Natural killer cell (primary cell): ENCODE data around the gene CCDC82. TPM values are rescaled to one million over a fixed set of nuclear protein-coding genes. Genes with fewer than 3 reads are reported as not detected.

Source experiments
- ATAC-seq, 3 donors: fragments of 150-1000 bp in 2 of 3; fragments of 200-7000 bp in 1 of 3; cut with Tn5 transposase; 1 replicate in 1 of 3; 2 replicates in 2 of 3; pipeline ENCODE4 v1.10.0; 2021; ENCODE audit warnings: mild to moderate bottlenecking in 2 of 3, moderate library complexity in 2 of 3
- DNase-seq, 2 donors: peaks; one replicate each; pipeline versions ENCODE4 v3.0.0 to v3.0.0-alpha.2; 2013 to 2021; ENCODE audit warnings: mixed read lengths in 1 of 2
- H3K27ac ChIP-seq: one replicate; pipeline ENCODE4 v1.5.1; 2013; ENCODE audit warnings: mild to moderate bottlenecking, low read length
- H3K27me3 ChIP-seq: one replicate; pipeline ENCODE4 v1.6.1; 2013; ENCODE audit warnings: low read length; ENCODE audit not compliant: control insufficient read depth, insufficient read depth
- H3K36me3 ChIP-seq: one replicate; pipeline ENCODE4 v1.6.1; 2013; ENCODE audit warnings: low read length; ENCODE audit not compliant: control insufficient read depth, insufficient read depth
- H3K4me1 ChIP-seq: one replicate; pipeline ENCODE4 v1.6.1; 2013; ENCODE audit warnings: low read length; ENCODE audit not compliant: control insufficient read depth, insufficient read depth
- H3K4me3 ChIP-seq: one replicate; pipeline ENCODE4 v1.5.1; 2013; ENCODE audit warnings: low read length
- H3K9me3 ChIP-seq: one replicate; pipeline ENCODE4 v1.6.1; 2013; ENCODE audit warnings: low read length; ENCODE audit not compliant: control insufficient read depth, insufficient read depth
- H3K27ac Mint-ChIP-seq, 2 donors: one replicate each; pipeline ENCODE4 v1.8.0; 2022; ENCODE audit warnings: mild to moderate bottlenecking in 2 of 2, mixed read lengths in 2 of 2, moderate library complexity in 1 of 2
- H3K27me3 Mint-ChIP-seq, 2 donors: one replicate each; pipeline ENCODE4 v1.8.0; 2022; ENCODE audit warnings: low read depth in 2 of 2, mixed read lengths in 2 of 2
- H3K36me3 Mint-ChIP-seq: one replicate; pipeline ENCODE4 v1.8.0; 2022; ENCODE audit warnings: mixed read lengths
- H3K4me1 Mint-ChIP-seq, 2 donors: one replicate each; pipeline ENCODE4 v1.8.0; 2022; ENCODE audit warnings: mixed read lengths in 2 of 2
- H3K4me3 Mint-ChIP-seq: one replicate; pipeline ENCODE4 v1.8.0; 2022; ENCODE audit warnings: mild to moderate bottlenecking, moderate library complexity, mixed read lengths
- H3K9me3 Mint-ChIP-seq, 2 donors: one replicate each; pipeline ENCODE4 v1.8.0; 2022; ENCODE audit warnings: mixed read lengths in 2 of 2
- WGBS: methylation state at CpG from one replicate; pipeline ENCODE4 v1.1.7; 2013; ENCODE audit warnings: missing lambda C conversion rate; ENCODE audit not compliant: insufficient coverage; 5-methylcytosine and 5-hydroxymethylcytosine counted together
- intact Hi-C: fragments of 100-400 bp; cut with micrococcal nuclease; formaldehyde crosslinking; loops from one replicate; pipeline ENCODE4 v1.14.2; 2022
- total RNA-seq, 4 donors: library from RNA; stranded (reverse); fragments of 120-200 nt in 1 of 4; gene quantifications; one replicate each; pipeline versions ENCODE4 v1.2.3 to v1.2.4, GENCODE V29; 2013 to 2022
- TF ChIP-seq, protein P1 (sequence below): fragments of 200-600 bp; IDR thresholded peaks from one replicate; pipeline ENCODE4 v1.8.0; 2022; ENCODE audit warnings: antibody characterized with exemption

The CCDC82 gene
- total RNA-seq, 3 donors from 2014 or later (not counting 1 experiment from before 2014, with no cell fraction given): 36.2 to 42.1 (median 38.0) TPM

DNA sequence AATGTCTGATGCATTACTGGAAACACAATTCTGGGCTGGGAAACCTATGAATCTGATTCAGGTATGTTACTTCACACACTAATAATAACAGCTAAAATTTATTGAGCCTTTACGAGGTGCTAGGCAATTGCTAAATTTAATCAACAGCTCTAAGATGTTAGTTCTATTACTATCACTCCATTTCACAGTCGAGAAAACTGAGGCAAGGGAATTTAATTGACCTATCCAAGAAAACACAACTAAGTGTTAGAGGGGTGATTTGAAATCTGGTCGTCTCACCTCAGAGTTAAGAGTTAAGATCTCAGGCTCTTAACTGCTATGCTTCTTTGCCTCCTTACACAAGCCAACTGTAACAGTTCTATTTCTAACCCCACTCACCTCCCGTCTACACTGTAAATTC is 55.5 kb downstream of the CCDC82 start:
- DNase-seq (no peak), ATAC-seq (no peak)
- peaks cover 45 to 69% of the 10 kb centered on the region in 2 donors for H3K4me1 Mint-ChIP-seq
- no peak overlapping the region for H3K4me3 ChIP-seq
- H3K4me3 Mint-ChIP-seq: no peak overlapping the region
- H3K27ac Mint-ChIP-seq: no peak overlapping the region
- intact Hi-C loops: no loop called here
- 91% methylated on average over 2 of the region's 4 CpGs for WGBS
- H3K36me3 ChIP-seq: peaks cover 2% of the 10 kb centered on the region
- H3K4me1 ChIP-seq: peaks cover 22% of the 10 kb centered on the region
- no peaks in the 10 kb centered on the region for H3K9me3 ChIP-seq
- TF ChIP-seq, protein P1, sequence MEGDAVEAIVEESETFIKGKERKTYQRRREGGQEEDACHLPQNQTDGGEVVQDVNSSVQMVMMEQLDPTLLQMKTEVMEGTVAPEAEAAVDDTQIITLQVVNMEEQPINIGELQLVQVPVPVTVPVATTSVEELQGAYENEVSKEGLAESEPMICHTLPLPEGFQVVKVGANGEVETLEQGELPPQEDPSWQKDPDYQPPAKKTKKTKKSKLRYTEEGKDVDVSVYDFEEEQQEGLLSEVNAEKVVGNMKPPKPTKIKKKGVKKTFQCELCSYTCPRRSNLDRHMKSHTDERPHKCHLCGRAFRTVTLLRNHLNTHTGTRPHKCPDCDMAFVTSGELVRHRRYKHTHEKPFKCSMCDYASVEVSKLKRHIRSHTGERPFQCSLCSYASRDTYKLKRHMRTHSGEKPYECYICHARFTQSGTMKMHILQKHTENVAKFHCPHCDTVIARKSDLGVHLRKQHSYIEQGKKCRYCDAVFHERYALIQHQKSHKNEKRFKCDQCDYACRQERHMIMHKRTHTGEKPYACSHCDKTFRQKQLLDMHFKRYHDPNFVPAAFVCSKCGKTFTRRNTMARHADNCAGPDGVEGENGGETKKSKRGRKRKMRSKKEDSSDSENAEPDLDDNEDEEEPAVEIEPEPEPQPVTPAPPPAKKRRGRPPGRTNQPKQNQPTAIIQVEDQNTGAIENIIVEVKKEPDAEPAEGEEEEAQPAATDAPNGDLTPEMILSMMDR: no peak
- H3K27me3 Mint-ChIP-seq: no peaks in the 10 kb centered on the region
- H3K27me3 ChIP-seq: no peaks in the 10 kb centered on the region
- H3K36me3 Mint-ChIP-seq: no peaks in the 10 kb centered on the region
- H3K9me3 Mint-ChIP-seq: no peaks in the 10 kb centered on the region
- H3K27ac ChIP-seq: no peak overlapping the region

GRCh38 chr11:96333191-96333719 is 56.5 kb downstream of the CCDC82 start:
- intact Hi-C loops: no loop called here
- Mint-ChIP-seq H3K4me3 (no peak overlapping the region), H3K27me3 (no peaks in the 10 kb centered on the region), H3K36me3 (no peaks in the 10 kb centered on the region), H3K9me3 (no peaks in the 10 kb centered on the region), H3K27ac (no peak overlapping the region), H3K4me1 (peaks cover 38 to 64% of the 10 kb centered on the region in 2 donors)
- Histone ChIP-seq H3K9me3 (no peaks in the 10 kb centered on the region), H3K4me3 (no peak overlapping the region), H3K36me3 (peaks cover 2% of the 10 kb centered on the region), H3K27me3 (no peaks in the 10 kb centered on the region), H3K4me1 (peaks cover 14% of the 10 kb centered on the region), H3K27ac (no peak overlapping the region)
- TF ChIP-seq, protein P1: no peak
- WGBS: 91% methylated on average over 4 of the region's 4 CpGs
- no peak for DNase-seq
- no peak for ATAC-seq

DNA sequence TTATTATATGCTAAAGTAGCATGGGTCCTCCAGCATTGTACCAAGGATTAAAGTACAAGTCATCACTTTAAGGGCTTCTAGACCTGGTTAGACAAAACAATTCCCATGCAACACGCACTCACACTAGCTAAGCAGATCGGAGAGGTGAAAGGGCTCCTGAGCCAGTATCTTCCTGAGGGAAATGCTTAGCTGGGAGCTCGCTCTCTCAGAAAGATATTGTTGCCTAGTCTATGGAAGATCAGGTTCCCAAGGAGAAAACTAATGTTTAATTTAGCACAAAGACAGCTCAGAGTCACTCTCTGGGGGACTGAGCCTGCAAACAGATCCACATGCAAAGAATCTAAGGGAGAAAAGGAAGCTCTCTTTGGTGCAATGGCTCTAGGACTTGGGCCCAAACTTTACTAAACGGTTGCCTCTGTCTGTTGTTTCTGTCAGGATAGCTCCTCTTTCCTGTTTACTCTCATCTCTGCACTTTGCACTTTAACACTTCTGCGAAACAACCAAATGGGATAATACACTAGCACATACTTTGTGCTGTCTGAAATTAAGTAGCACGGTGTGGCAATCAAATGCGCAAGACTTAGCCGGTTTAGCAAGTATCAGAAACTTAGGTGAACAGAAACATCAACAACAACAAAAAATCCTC is 57.5 kb downstream of the CCDC82 start:
- Histone ChIP-seq H3K27me3 (no peaks in the 10 kb centered on the region), H3K9me3 (no peaks in the 10 kb centered on the region), H3K4me1 (peaks cover 7% of the 10 kb centered on the region), H3K36me3 (peaks cover 2% of the 10 kb centered on the region), H3K4me3 (no peak overlapping the region), H3K27ac (no peak overlapping the region)
- TF ChIP-seq, protein P1: no peak
- no peak for DNase-seq
- no peak for ATAC-seq
- WGBS: 86% methylated on average over 8 of the region's 8 CpGs
- Mint-ChIP-seq H3K27ac (no peak overlapping the region), H3K4me3 (no peak overlapping the region), H3K4me1 (peaks cover 28 to 54% of the 10 kb centered on the region in 2 donors), H3K9me3 (no peaks in the 10 kb centered on the region), H3K27me3 (no peaks in the 10 kb centered on the region), H3K36me3 (no peaks in the 10 kb centered on the region)
- intact Hi-C loops: no loop called here

DNA sequence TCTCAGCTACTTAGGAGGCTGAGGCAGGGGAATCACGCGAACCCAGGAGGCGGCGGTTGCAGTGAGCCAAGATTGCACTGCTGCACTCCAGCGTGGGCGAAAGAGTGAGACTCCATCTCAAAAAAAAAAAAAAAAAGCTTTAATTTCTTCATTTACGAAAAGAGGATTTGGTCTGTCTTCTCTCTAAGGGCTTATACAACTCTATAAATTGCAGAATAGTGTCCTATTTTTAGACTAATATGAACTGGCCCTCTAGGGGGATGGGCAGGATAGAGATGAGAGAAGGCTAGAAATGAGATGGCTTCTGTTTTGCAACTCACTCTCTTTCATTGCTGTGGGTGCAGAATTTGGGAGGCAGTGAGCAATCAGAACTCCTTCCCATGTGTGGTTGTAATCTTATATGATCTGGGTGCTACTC is 58.0 kb downstream of the CCDC82 start:
- no peak for ATAC-seq
- 91% methylated on average over 6 of the region's 7 CpGs for WGBS
- Mint-ChIP-seq H3K4me1 (peaks cover 26 to 49% of the 10 kb centered on the region in 2 donors), H3K36me3 (no peaks in the 10 kb centered on the region), H3K4me3 (no peak overlapping the region), H3K9me3 (no peaks in the 10 kb centered on the region), H3K27ac (no peak overlapping the region), H3K27me3 (no peaks in the 10 kb centered on the region)
- peaks cover 2% of the 10 kb centered on the region for H3K36me3 ChIP-seq
- H3K4me1 ChIP-seq: peaks cover 7% of the 10 kb centered on the region
- H3K9me3 ChIP-seq: no peaks in the 10 kb centered on the region
- H3K27ac ChIP-seq: no peak overlapping the region
- H3K4me3 ChIP-seq: no peak overlapping the region
- no peaks in the 10 kb centered on the region for H3K27me3 ChIP-seq
- DNase-seq: no peak
- TF ChIP-seq, protein P1: no peak
- intact Hi-C loops: no loop called here
